C4-2B (cell line): ENCODE results near the gene KIF6.

Source experiments
- CTCF ChIP-seq: fragments of 450-650 bp; conservative IDR thresholded peaks from 2 replicates; pipeline ENCODE4 v1.5.1; 2017; ENCODE audit warnings: mild to moderate bottlenecking
- ZFX ChIP-seq: fragments of 450-650 bp; IDR thresholded peaks from 2 replicates; pipeline ENCODE4 v1.6.1; 2017

- TF ChIP-seq CTCF, result no peak
- no peak for TF ChIP-seq ZFX
Observed at GRCh38 chr6:39295611-39296011, 429.6 kb downstream of the KIF6 start.
